HCT116 (cell line): ENCODE data around the gene RELA. TPM values are rescaled to one million over a fixed set of nuclear protein-coding genes. Genes with fewer than 3 reads are reported as not detected.

Experiments used
- ATAC-seq: fragments of 200-7000 bp; cut with Tn5 transposase; 2 replicates; pipeline ENCODE4 v1.9.1; 2020; ENCODE audit warnings: mild to moderate bottlenecking, moderate library complexity
- BruUV-seq: library from RNA; stranded (reverse); fragments of 400-500 nt; replicated peaks from 2 replicates; lab custom pipeline; 2021; lab: Mats Ljungman, UMichigan
- CTCF ChIA-PET: fragments of 300-600 bp; sonication (Branson Sonifier 250); formaldehyde crosslinking; loops from one replicate; lab custom pipeline; 2021; ENCODE audit warnings: antibody characterized with exemption; lab: Charles Lee
- POLR2A ChIA-PET: fragments of 300-600, 350-600 bp; sonication (Branson Sonifier 250); formaldehyde crosslinking; loops from one replicate; lab custom pipeline; 2021; ENCODE audit warnings: antibody characterized with exemption; lab: Charles Lee
- RAD21 ChIA-PET, 2 experiments: fragments of 300-600 bp; sonication (Branson Sonifier 250); formaldehyde crosslinking; loops; one replicate each; lab custom pipeline; 2023; ENCODE audit warnings: low total read pairs in 2 of 2; ENCODE audit not compliant: uncharacterized antibody in 2 of 2, unreplicated experiment in 2 of 2, low non-redundant PET in 1 of 2; lab: Charles Lee
- DNase-seq: peaks from one replicate; pipeline ENCODE4 v3.0.0-alpha.2; 2010; ENCODE audit warnings: low read depth, low spot score
- H2AFZ ChIP-seq: fragments of 200-600 bp; shearing (Covaris generic), sonication (generic); 2 replicates; pipeline ENCODE4 v1.6.1; 2017; ENCODE audit warnings: low read depth, mixed run types, mixed read lengths, antibody characterized with exemption, low read length; ENCODE audit not compliant: poor library complexity, severe bottlenecking
- H3K27ac ChIP-seq: 2 replicates; pipeline ENCODE4 v1.5.1; 2012; ENCODE audit warnings: low read depth, low read length
- H3K27me3 ChIP-seq: fragments of 200-600 bp; sonication (generic); 2 replicates; pipeline ENCODE4 v1.6.1; 2016; ENCODE audit warnings: mixed run types, low read length, mixed read lengths; ENCODE audit not compliant: insufficient read depth
- H3K36me3 ChIP-seq, 2 experiments: fragments of 200-500 bp in 1 of 2; fragments of 200-600 bp in 1 of 2; sonication (Bioruptor generic) in 1 of 2; sonication (generic) in 1 of 2; 2 replicates each; pipeline versions ENCODE4 v1.5.1 to v1.6.1; 2014 to 2016; ENCODE audit warnings: low read length in 2 of 2, inconsistent platforms in 1 of 2, mixed read lengths in 1 of 2, mixed run types in 1 of 2; ENCODE audit not compliant: insufficient read depth in 2 of 2, control insufficient read depth in 1 of 2
- H3K4me1 ChIP-seq, 2 experiments: fragments of 200-600 bp in 1 of 2; sonication (generic) in 1 of 2; 2 replicates each; pipeline versions ENCODE4 v1.5.1 to v1.6.1; 2012 to 2017; ENCODE audit warnings: low read length in 2 of 2, inconsistent platforms in 1 of 2, mild to moderate bottlenecking in 1 of 2, mixed read lengths in 1 of 2, mixed run types in 1 of 2, moderate library complexity in 1 of 2; ENCODE audit not compliant: insufficient read depth in 2 of 2, control insufficient read depth in 1 of 2
- H3K4me2 ChIP-seq: fragments of 200-600 bp; sonication (generic); 2 replicates; pipeline ENCODE4 v1.6.1; 2017; ENCODE audit warnings: mixed run types, low read length, mixed read lengths
- H3K4me3 ChIP-seq, 2 experiments: fragments of 200-600 bp in 1 of 2; sonication (generic) in 1 of 2; replicated peaks in 1 of 2; 2 replicates each; pipeline ENCODE4 v1.5.1; 2011 to 2016; ENCODE audit warnings: low read length in 2 of 2, control low read depth in 1 of 2, low read depth in 1 of 2, mild to moderate bottlenecking in 1 of 2, mixed read lengths in 1 of 2, mixed run types in 1 of 2
- H3K79me2 ChIP-seq: fragments of 200-600 bp; sonication (generic); 2 replicates; pipeline ENCODE4 v1.6.1; 2017; ENCODE audit warnings: mild to moderate bottlenecking, mixed run types, low read length, moderate library complexity, mixed read lengths; ENCODE audit not compliant: insufficient read depth
- H3K9ac ChIP-seq: fragments of 200-600 bp; sonication (generic); 2 replicates; pipeline ENCODE4 v1.6.1; 2016; ENCODE audit warnings: low read length, mixed read lengths
- H3K9me2 ChIP-seq: fragments of 200-600 bp; sonication (generic), shearing (Covaris generic); 2 replicates; pipeline ENCODE4 v1.6.1; 2017; ENCODE audit warnings: mixed run types, mild to moderate bottlenecking, moderate library complexity; ENCODE audit not compliant: insufficient read depth
- H3K9me3 ChIP-seq, 2 experiments: fragments of 200-500 bp in 1 of 2; fragments of 200-600 bp in 1 of 2; sonication (Bioruptor generic) in 1 of 2; sonication (generic) in 1 of 2; 2 replicates each; pipeline ENCODE4 v1.6.1; 2014 to 2017; ENCODE audit warnings: low read length in 2 of 2, mixed read lengths in 2 of 2, inconsistent platforms in 1 of 2, low read depth in 1 of 2, mild to moderate bottlenecking in 1 of 2, mixed run types in 1 of 2, moderate library complexity in 1 of 2; ENCODE audit not compliant: control insufficient read depth in 1 of 2, insufficient read depth in 1 of 2
- H4K20me1 ChIP-seq: fragments of 200-600 bp; sonication (generic), shearing (Covaris generic); 2 replicates; pipeline ENCODE4 v1.6.1; 2017; ENCODE audit warnings: mixed run types, mild to moderate bottlenecking, moderate library complexity; ENCODE audit not compliant: insufficient read depth
- CBX3 ChIP-seq: IDR thresholded peaks from 2 replicates; pipeline ENCODE4 v1.6.1; 2012; ENCODE audit warnings: low read depth
- CEBPB ChIP-seq: IDR thresholded peaks from 2 replicates; pipeline ENCODE4 v1.6.1; 2012; ENCODE audit warnings: low read depth
- ELF1 ChIP-seq: IDR thresholded peaks from 2 replicates; pipeline ENCODE4 v1.6.1; 2012; ENCODE audit warnings: low read depth, borderline replicate concordance
- EZH2phosphoT487 ChIP-seq: fragments of 200-600 bp; IDR thresholded peaks from 2 replicates; pipeline ENCODE4 v1.6.1; 2018; ENCODE audit warnings: antibody characterized with exemption, borderline replicate concordance
- JUND ChIP-seq: IDR thresholded peaks from 2 replicates; pipeline ENCODE4 v1.6.1; 2012
- POLR2A ChIP-seq: IDR thresholded peaks from 2 replicates; pipeline ENCODE4 v1.7.0; 2011; ENCODE audit warnings: borderline replicate concordance; ENCODE audit not compliant: insufficient read depth, insufficient read length; ENCODE audit errors: extremely low read depth
- POLR2AphosphoS5 ChIP-seq: IDR thresholded peaks from 2 replicates; pipeline ENCODE4 v1.6.1; 2011; ENCODE audit warnings: mild to moderate bottlenecking, low read depth, low read length, moderate library complexity
- SIN3A ChIP-seq: IDR thresholded peaks from 2 replicates; pipeline ENCODE4 v1.6.1; 2012; ENCODE audit warnings: low read depth
- TCF7L2 ChIP-seq: IDR thresholded peaks from 2 replicates; pipeline ENCODE4 v1.7.0; 2011; ENCODE audit warnings: borderline replicate concordance, inconsistent platforms; ENCODE audit not compliant: insufficient read depth, insufficient read length; ENCODE audit errors: extremely low read depth
- YY1 ChIP-seq: IDR thresholded peaks from 2 replicates; pipeline ENCODE4 v1.6.1; 2011; ENCODE audit warnings: low read length, low read depth, moderate library complexity, mild to moderate bottlenecking; ENCODE audit not compliant: insufficient replicate concordance; ENCODE audit errors: extremely low read depth
- ZBTB33 ChIP-seq: IDR thresholded peaks from 2 replicates; pipeline ENCODE4 v1.6.1; 2011; ENCODE audit warnings: mild to moderate bottlenecking, low read length, moderate library complexity; ENCODE audit not compliant: insufficient replicate concordance; ENCODE audit errors: extremely low read depth
- ZFX ChIP-seq: fragments of 450-650 bp; IDR thresholded peaks from 2 replicates; pipeline ENCODE4 v1.6.1; 2017
- intact Hi-C: fragments of 100-400 bp; cut with micrococcal nuclease; formaldehyde crosslinking; loops from 2 replicates; pipeline ENCODE4 v1.10.0; 2022
- total RNA-seq: library from RNA; stranded (reverse); gene quantifications from one replicate; pipeline ENCODE4 v1.2.1, GENCODE V29; 2021; ENCODE audit not compliant: unreplicated experiment
- TF ChIP-seq, protein P1 (sequence below): IDR thresholded peaks from 2 replicates; pipeline ENCODE4 v1.6.1; 2012
- TF ChIP-seq, protein P2 (sequence below): IDR thresholded peaks from 2 replicates; pipeline ENCODE4 v1.6.1; 2012

Gene RELA
- total RNA-seq, 1 experiment from 2014 or later, result 78.5 TPM

DNA sequence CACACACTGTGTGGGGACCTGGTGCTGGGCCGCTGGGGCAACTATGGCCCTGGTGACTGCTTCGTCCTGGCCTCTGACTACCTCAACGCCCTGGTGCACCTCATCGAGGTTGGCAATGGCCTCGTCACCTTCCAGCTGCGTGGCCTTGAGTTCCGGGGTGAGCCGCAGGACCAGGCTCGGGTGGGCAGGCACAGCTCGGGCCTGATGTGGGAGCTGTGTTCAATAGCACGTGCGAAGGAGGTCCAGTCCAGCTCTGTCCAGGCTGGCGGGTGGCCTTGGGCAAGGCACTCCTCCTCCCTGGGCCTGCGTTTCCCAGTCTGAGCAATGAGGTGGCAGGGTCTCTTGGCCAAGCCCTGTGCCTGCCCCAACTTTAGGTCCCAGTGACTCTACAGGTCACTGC is 33.1 kb downstream of the RELA start:
- Histone ChIP-seq H3K9me3 (no peaks in the 10 kb centered on the region), H3K79me2 (no peaks in the 10 kb centered on the region), H3K4me2 (no peak overlapping the region), H3K36me3 (peaks cover 27 to 46% of the 10 kb centered on the region in 2 experiments; a peak in 3 of 4 replicates), H3K9ac (no peak overlapping the region), H3K4me1 (no peaks in the 10 kb centered on the region), H3K27me3 (no peaks in the 10 kb centered on the region), H4K20me1 (no peaks in the 10 kb centered on the region), H2AFZ (no peak overlapping the region), H3K27ac (no peak overlapping the region), H3K9me2 (no peaks in the 10 kb centered on the region), H3K4me3 (no peak overlapping the region)
- ChIA-PET CTCF (no interaction called here), POLR2A (interaction anchor here (1.0 kb wide), 1 partner anchor 8 kb away, joined by 3 read pairs; the partner anchor contains the start of gene SIPA1), RAD21 (interaction anchor here in 1 of 2 experiments (0.5 kb wide), 1 partner anchor 188 kb away, joined by 3 read pairs; no protein-coding TSS in a partner anchor)
- TF ChIP-seq ZFX (no peak), EZH2phosphoT487 (no peak), TCF7L2 (no peak), SIN3A (no peak), CEBPB (no peak), POLR2AphosphoS5 (no peak), JUND (no peak)
- DNase-seq, result no peak
- no peak for ATAC-seq
- no TSS peak for BruUV-seq
- intact Hi-C loops, result no loop called here

DNA sequence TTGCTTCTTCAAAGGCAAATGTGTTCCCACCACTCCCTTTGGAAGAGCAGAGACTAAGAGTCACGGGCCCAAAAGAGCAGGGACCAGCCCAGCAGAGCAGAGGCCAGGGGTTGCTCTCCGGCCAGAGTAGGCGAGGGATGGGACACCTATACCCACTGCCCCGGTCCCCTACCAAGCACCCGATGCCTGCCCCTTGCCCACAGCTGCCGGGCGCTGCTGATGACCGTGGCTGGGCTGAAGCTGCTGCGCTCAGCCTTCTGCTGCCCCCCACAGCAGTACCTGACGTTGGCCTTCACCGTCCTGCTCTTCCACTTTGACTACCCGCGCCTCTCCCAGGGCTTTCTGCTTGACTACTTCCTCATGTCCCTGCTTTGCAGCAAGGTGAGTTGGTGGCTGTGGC is 35.5 kb downstream of the RELA start:
- H3K36me3 ChIP-seq, result peaks cover 26 to 37% of the 10 kb centered on the region in 2 experiments; a peak in 3 of 4 replicates
- POLR2A ChIA-PET, result no interaction called here

More for the DNA sequence above, 35.5 kb downstream of the RELA start:
- Histone ChIP-seq H3K4me2 (no peak overlapping the region), H3K79me2 (no peaks in the 10 kb centered on the region), H3K9ac (no peak overlapping the region), H4K20me1 (no peaks in the 10 kb centered on the region), H3K27ac (no peak overlapping the region), H2AFZ (no peak overlapping the region), H3K4me1 (no peaks in the 10 kb centered on the region), H3K9me3 (no peaks in the 10 kb centered on the region), H3K27me3 (no peaks in the 10 kb centered on the region), H3K4me3 (no peak overlapping the region), H3K9me2 (no peaks in the 10 kb centered on the region)
- ATAC-seq (no peak), DNase-seq (no peak)
- intact Hi-C loops, result no loop called here
- ChIA-PET RAD21 (no interaction called here), CTCF (no interaction called here)
- no TSS peak for BruUV-seq
- TF ChIP-seq, protein P1, sequence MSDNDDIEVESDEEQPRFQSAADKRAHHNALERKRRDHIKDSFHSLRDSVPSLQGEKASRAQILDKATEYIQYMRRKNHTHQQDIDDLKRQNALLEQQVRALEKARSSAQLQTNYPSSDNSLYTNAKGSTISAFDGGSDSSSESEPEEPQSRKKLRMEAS, result no peak
- no peak for TF ChIP-seq CBX3
- no peak for TF ChIP-seq SIN3A
- TF ChIP-seq JUND, result no peak
- TF ChIP-seq, protein P2, sequence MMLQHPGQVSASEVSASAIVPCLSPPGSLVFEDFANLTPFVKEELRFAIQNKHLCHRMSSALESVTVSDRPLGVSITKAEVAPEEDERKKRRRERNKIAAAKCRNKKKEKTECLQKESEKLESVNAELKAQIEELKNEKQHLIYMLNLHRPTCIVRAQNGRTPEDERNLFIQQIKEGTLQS, result no peak
- no peak for TF ChIP-seq ZBTB33
- TF ChIP-seq CEBPB, result no peak
- TF ChIP-seq ELF1, result no peak
- TF ChIP-seq POLR2AphosphoS5, result no peak
- no peak for TF ChIP-seq EZH2phosphoT487
- TF ChIP-seq POLR2A, result no peak
- TF ChIP-seq YY1, result no peak
- no peak for TF ChIP-seq TCF7L2
